Suprapubic skin (tissue), 4 donors: ENCODE data around the gene G6PC3.

Experiments used
- EP300 ChIP-seq: sonication (generic); formaldehyde crosslinking; IDR thresholded peaks from one replicate; pipeline ENCODE4 v1.6.1; 2017; ENCODE audit warnings: antibody characterized with exemption
- POLR2A ChIP-seq, 2 donors: fragments of 450-650 bp; IDR thresholded peaks; one replicate each; pipeline ENCODE4 v1.6.1; 2017; ENCODE audit warnings: antibody characterized with exemption in 2 of 2, mild to moderate bottlenecking in 2 of 2, moderate library complexity in 2 of 2
- POLR2AphosphoS5 ChIP-seq, 3 donors: sonication (generic); formaldehyde crosslinking; IDR thresholded peaks; one replicate each; pipeline ENCODE4 v1.6.1; 2017; ENCODE audit warnings: antibody characterized with exemption in 3 of 3

GRCh38 chr17:44123356-44124117, 53.0 kb downstream of the G6PC3 start, which contains the start of gene HDAC5:
- peak in 1 of 2 donors; percentile 76 for TF ChIP-seq POLR2A (IDR thresholded peaks at IDR 0.05)
- TF ChIP-seq EP300: no peak
- peak in 2 of 3 donors; percentile 12 to 68 for TF ChIP-seq POLR2AphosphoS5 (IDR thresholded peaks at IDR 0.05)
